Calu3 (cell line): ENCODE results near the gene KIZ. TPM values are rescaled to one million over a fixed set of nuclear protein-coding genes. Genes with fewer than 3 reads are reported as not detected.

ENCODE experiments used
- BruUV-seq: library from RNA; stranded (reverse); fragments of 400-500 nt; replicated peaks from 2 replicates; lab custom pipeline; 2021; lab: Mats Ljungman, UMichigan
- CTCF ChIA-PET: fragments of 300-600 bp; sonication (Branson Sonifier 250); formaldehyde crosslinking; loops from one replicate; lab custom pipeline; 2022; ENCODE audit warnings: antibody characterized with exemption; lab: Charles Lee
- DNase-seq: peaks from one replicate; pipeline ENCODE4 v3.0.0; 2022
- H3K27ac Mint-ChIP-seq: one replicate; pipeline ENCODE4 v1.8.0; 2022; ENCODE audit warnings: mixed read lengths; ENCODE audit not compliant: unreplicated experiment
- H3K27me3 Mint-ChIP-seq: one replicate; pipeline ENCODE4 v1.8.0; 2022; ENCODE audit warnings: mixed read lengths; ENCODE audit not compliant: unreplicated experiment
- H3K36me3 Mint-ChIP-seq: one replicate; pipeline ENCODE4 v1.8.0; 2022; ENCODE audit warnings: mild to moderate bottlenecking, moderate library complexity, mixed read lengths; ENCODE audit not compliant: insufficient read depth, unreplicated experiment
- H3K4me1 Mint-ChIP-seq: one replicate; pipeline ENCODE4 v1.8.0; 2022; ENCODE audit warnings: mild to moderate bottlenecking, low read depth, mixed read lengths; ENCODE audit not compliant: unreplicated experiment
- H3K4me3 Mint-ChIP-seq: one replicate; pipeline ENCODE4 v1.8.0; 2022; ENCODE audit warnings: mild to moderate bottlenecking, low read depth, moderate library complexity, mixed read lengths; ENCODE audit not compliant: unreplicated experiment
- H3K9me3 Mint-ChIP-seq: one replicate; pipeline ENCODE4 v1.8.0; 2022; ENCODE audit warnings: low read depth, mixed read lengths; ENCODE audit not compliant: unreplicated experiment
- intact Hi-C: fragments of 100-400 bp; cut with micrococcal nuclease; formaldehyde crosslinking; loops from one replicate; pipeline ENCODE4 v1.10.0; 2022; ENCODE audit not compliant: unreplicated experiment
- total RNA-seq: library from RNA; stranded (reverse); gene quantifications from 2 replicates; pipeline ENCODE4 v1.2.3, GENCODE V29; 2022
- TF ChIP-seq, protein P1 (sequence below): fragments of 200-600 bp; IDR thresholded peaks from one replicate; pipeline ENCODE4 v1.8.0; 2022; ENCODE audit warnings: antibody characterized with exemption; ENCODE audit not compliant: unreplicated experiment

Gene KIZ
- total RNA-seq, 1 experiment from 2014 or later: 3.3 TPM

DNA sequence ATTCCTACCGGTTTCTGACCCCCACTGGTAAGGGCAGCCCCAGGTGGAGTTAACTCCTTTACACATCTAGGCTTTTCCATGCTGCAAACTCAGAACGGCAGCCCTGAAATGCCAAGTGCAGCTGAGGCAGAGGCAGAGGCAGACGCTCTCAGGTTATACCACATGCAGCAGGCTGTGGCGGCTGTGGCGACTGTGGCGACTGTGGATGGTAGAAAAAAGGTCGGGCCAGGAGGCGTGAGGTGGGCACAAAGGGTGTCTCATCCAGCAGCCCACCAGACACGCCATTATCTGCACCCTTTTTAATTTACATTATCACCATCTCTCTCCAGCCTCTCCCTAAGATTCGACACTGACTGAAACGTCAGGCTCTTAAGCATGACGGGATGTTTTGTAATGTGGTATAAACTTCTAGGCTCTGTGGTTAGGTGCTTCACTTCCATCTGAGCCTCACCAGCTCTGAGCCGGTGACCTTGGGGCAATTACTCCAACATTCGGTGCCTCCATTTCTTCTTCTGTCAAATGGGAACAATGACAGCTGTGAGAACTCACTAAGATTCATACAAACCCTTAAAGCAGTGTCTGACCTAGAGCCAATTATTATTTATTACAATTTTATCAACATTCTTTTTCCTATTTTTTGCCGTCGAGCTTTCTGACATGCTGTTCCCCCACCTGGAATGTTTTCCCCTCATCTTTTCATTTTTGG, 8.2 kb downstream of the KIZ start:
- no peak overlapping the region for H3K27ac Mint-ChIP-seq
- CTCF ChIA-PET: no interaction called here
- H3K9me3 Mint-ChIP-seq: no peaks in the 10 kb centered on the region
- H3K36me3 Mint-ChIP-seq: no peaks in the 10 kb centered on the region
- no peaks in the 10 kb centered on the region for H3K27me3 Mint-ChIP-seq
- H3K4me1 Mint-ChIP-seq: no peaks in the 10 kb centered on the region
- no peak for DNase-seq
- BruUV-seq: no TSS peak
- H3K4me3 Mint-ChIP-seq: no peak overlapping the region
- intact Hi-C loops: no loop called here
- TF ChIP-seq, protein P1, sequence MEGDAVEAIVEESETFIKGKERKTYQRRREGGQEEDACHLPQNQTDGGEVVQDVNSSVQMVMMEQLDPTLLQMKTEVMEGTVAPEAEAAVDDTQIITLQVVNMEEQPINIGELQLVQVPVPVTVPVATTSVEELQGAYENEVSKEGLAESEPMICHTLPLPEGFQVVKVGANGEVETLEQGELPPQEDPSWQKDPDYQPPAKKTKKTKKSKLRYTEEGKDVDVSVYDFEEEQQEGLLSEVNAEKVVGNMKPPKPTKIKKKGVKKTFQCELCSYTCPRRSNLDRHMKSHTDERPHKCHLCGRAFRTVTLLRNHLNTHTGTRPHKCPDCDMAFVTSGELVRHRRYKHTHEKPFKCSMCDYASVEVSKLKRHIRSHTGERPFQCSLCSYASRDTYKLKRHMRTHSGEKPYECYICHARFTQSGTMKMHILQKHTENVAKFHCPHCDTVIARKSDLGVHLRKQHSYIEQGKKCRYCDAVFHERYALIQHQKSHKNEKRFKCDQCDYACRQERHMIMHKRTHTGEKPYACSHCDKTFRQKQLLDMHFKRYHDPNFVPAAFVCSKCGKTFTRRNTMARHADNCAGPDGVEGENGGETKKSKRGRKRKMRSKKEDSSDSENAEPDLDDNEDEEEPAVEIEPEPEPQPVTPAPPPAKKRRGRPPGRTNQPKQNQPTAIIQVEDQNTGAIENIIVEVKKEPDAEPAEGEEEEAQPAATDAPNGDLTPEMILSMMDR: no peak

DNA sequence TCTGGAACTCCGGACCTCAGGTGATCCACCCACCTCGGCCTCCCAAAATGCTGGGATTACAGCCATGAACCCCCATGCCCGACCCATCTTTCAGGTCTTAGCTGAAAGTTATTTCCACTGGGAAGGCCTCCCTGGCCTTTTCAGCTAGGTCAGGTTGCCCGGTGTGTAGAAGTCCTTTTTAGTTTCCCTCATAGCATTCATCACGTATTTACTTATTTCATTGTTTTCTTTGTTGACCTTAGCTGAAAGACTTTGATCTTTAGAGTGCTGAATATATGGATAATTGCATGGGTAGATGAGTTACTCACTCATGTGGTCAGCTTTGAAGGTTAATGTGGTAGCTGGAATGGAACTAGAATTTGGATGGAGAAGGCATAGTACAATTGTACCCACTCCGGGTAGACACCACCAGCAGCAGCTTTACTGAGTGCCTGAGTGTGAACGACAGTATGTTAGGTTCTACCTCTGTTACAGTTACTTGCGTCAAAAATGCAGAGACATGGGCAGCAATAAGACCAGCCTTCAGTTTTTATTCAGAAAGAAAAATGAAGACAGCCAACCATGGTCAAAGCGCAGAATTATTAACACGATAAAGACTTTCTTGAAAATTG, 9.1 kb downstream of the KIZ start:
- no TSS peak for BruUV-seq
- intact Hi-C loops: no loop called here
- DNase-seq: no peak
- CTCF ChIA-PET: no interaction called here
- Mint-ChIP-seq H3K4me1 (no peaks in the 10 kb centered on the region), H3K27ac (no peak overlapping the region), H3K4me3 (no peak overlapping the region), H3K27me3 (no peaks in the 10 kb centered on the region), H3K36me3 (no peaks in the 10 kb centered on the region), H3K9me3 (no peaks in the 10 kb centered on the region)
- TF ChIP-seq, protein P1: no peak

DNA sequence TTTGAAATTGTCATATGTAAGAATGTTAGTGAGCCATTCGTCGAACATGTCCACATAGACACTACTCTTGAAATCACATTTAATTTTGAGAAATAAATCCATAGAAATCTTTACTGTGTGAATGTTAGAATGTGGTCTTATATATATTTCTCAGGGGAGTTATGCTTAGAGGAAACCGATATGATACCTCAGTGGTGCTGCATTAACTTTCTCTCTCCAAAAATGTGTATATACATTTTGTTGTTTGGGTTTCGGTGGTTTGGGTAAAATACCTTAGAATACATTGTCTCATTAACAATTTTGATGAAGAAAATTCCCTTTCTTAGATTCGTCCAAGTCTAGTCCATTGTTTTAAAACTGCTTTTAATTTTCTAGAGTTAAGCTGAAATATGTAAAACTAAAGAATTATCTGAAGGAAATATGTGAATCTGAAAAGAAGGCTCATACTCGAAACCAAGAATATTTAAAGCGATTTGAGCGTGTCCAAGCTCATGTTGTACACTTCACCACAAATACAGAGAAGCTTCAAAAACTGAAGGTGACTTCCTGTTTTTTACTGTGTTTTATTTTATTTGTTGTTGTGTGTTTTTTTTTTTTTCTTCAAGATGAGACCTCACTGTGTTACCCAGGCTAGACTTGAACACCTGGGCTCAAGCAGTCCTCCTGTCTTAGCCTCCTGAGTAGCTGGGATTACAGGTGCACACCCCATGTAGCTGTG, 10.3 kb downstream of the KIZ start:
- Mint-ChIP-seq H3K4me1 (no peaks in the 10 kb centered on the region), H3K4me3 (no peak overlapping the region), H3K27ac (no peak overlapping the region), H3K27me3 (no peaks in the 10 kb centered on the region), H3K36me3 (no peaks in the 10 kb centered on the region), H3K9me3 (no peaks in the 10 kb centered on the region)
- BruUV-seq: no TSS peak
- intact Hi-C loops: no loop called here
- CTCF ChIA-PET: no interaction called here
- TF ChIP-seq, protein P1: no peak
- no peak for DNase-seq

DNA sequence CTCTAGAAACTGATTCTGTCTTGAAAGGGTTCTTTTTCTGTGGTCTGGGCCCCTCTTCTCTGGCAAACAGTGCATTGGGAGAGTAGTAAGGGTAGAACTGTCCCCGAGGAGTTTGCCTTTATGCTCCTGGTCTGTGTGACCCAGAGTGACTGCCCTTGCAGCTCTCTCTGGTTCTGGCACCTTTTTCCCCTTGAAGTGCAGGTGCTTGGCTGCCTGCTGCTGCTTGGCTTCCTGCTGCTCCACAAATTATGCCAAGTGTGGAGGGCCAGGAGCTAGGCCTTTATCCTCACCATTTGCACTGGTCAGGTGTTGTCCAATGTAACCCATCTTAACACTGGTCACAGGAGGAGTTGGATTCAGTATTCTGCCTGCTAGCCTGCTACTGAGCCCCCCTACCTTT, 11.2 kb downstream of the KIZ start:
- H3K27me3 Mint-ChIP-seq: no peaks in the 10 kb centered on the region
- TF ChIP-seq, protein P1: no peak
- no TSS peak for BruUV-seq
- DNase-seq: no peak
- CTCF ChIA-PET: no interaction called here
- no peaks in the 10 kb centered on the region for H3K36me3 Mint-ChIP-seq
- intact Hi-C loops: no loop called here
- H3K4me1 Mint-ChIP-seq: no peaks in the 10 kb centered on the region
- H3K9me3 Mint-ChIP-seq: no peaks in the 10 kb centered on the region
- H3K27ac Mint-ChIP-seq: no peak overlapping the region
- H3K4me3 Mint-ChIP-seq: no peak overlapping the region
